Loucy (cell line): Measurements from ENCODE around the gene SULT1A3.

Experiments
- EZH2phosphoT487 ChIP-seq: fragments of 200-600 bp; IDR thresholded peaks from 2 replicates; pipeline ENCODE4 v1.6.1; 2018; ENCODE audit warnings: antibody characterized with exemption, mild to moderate bottlenecking, moderate library complexity, borderline replicate concordance
- TF ChIP-seq, protein P1 (sequence below): fragments of 200-600 bp; sonication (generic); conservative IDR thresholded peaks from 2 replicates; pipeline ENCODE4 v1.5.1; 2014; ENCODE audit warnings: mild to moderate bottlenecking, antibody characterized with exemption, low read length

DNA sequence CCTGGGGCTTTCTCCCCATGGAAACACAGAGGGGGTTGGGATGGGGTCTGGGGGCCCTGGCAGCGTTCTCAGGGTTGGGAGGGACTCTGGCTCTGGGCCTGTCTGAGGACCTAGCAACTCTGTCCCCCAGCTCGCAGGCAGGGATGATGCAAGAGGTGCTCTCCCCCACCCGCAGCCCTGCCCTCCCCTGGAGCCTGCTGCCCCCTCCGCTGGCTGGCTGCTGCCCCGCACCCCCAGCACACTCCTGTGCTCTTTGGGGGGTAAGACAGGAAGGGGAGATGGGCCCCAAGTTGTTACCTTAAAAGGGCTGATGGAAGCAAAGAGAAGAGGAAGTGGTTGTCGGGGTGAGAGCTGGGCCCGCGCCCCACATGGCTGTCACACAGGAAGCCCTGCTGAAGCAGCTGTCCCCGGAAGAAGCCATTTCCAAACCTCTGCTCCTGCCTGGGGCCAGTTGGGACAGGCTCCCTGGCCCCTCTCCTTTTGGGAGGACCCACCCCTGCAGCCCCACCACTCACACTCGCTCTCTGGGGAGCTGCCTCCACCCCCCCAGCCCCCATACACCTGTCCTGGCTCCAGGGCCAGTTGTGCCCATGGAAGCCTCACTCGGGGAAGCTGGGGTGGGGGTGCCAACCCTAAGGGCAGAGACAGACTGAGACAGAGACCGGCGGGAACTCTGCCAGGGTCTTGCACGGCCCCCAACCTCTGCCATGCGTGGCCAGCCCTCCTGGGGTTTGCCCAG is 13.2 kb upstream of the SULT1A3 start:
- TF ChIP-seq, protein P1, sequence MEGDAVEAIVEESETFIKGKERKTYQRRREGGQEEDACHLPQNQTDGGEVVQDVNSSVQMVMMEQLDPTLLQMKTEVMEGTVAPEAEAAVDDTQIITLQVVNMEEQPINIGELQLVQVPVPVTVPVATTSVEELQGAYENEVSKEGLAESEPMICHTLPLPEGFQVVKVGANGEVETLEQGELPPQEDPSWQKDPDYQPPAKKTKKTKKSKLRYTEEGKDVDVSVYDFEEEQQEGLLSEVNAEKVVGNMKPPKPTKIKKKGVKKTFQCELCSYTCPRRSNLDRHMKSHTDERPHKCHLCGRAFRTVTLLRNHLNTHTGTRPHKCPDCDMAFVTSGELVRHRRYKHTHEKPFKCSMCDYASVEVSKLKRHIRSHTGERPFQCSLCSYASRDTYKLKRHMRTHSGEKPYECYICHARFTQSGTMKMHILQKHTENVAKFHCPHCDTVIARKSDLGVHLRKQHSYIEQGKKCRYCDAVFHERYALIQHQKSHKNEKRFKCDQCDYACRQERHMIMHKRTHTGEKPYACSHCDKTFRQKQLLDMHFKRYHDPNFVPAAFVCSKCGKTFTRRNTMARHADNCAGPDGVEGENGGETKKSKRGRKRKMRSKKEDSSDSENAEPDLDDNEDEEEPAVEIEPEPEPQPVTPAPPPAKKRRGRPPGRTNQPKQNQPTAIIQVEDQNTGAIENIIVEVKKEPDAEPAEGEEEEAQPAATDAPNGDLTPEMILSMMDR, result no peak
- no peak for TF ChIP-seq EZH2phosphoT487
